Prostate gland (tissue), 2 donors: ENCODE results near the gene EGLN1. TPM values are rescaled to one million over a fixed set of nuclear protein-coding genes. Genes with fewer than 3 reads are reported as not detected.
"Not testable (repeated sequence)": the region's sequence is repeated elsewhere in the genome, so short reads cannot be mapped to it uniquely, and the experiment has no call there.

ENCODE experiments used
- DNase-seq: peaks from one replicate; pipeline ENCODE4 v3.0.0-alpha.2; 2019; ENCODE audit warnings: low spot score
- H3K27ac ChIP-seq, 2 donors: fragments of 200-600 bp; sonication (generic); 2 replicates each; pipeline ENCODE4 v1.5.1; 2017 to 2019
- H3K27me3 ChIP-seq: fragments of 200-600 bp; sonication (generic); replicated peaks from 2 replicates; pipeline ENCODE4 v1.5.1; 2019; ENCODE audit not compliant: insufficient read depth
- H3K36me3 ChIP-seq, 2 donors: fragments of 200-600 bp; sonication (generic); 1 replicate in 1 of 2; 2 replicates in 1 of 2; pipeline versions ENCODE4 v1.5.1 to v1.8.1; 2017 to 2019
- H3K4me1 ChIP-seq: fragments of 200-600 bp; sonication (generic); replicated peaks from 2 replicates; pipeline ENCODE4 v1.5.1; 2019
- H3K4me3 ChIP-seq, 2 donors: fragments of 200-600 bp; sonication (generic); 2 replicates each; pipeline ENCODE4 v1.5.1; 2017 to 2019
- H3K9me3 ChIP-seq: fragments of 200-600 bp; sonication (generic); 2 replicates; pipeline ENCODE4 v1.5.1; 2017
- CTCF ChIP-seq, 4 experiments: fragments of 200-600 bp in 2 of 4; fragments of 450-650 bp in 2 of 4; sonication (generic) in 2 of 4; IDR thresholded peaks; 1 replicate in 3 of 4; 2 replicates in 1 of 4; pipeline ENCODE4 v1.5.1; 2016 to 2019; ENCODE audit warnings: antibody characterized with exemption in 4 of 4, mild to moderate bottlenecking in 2 of 4, moderate library complexity in 2 of 4
- POLR2A ChIP-seq: fragments of 450-650 bp; IDR thresholded peaks from one replicate; pipeline ENCODE4 v1.6.1; 2016; ENCODE audit warnings: antibody characterized with exemption, mild to moderate bottlenecking
- POLR2AphosphoS5 ChIP-seq: sonication (generic); formaldehyde crosslinking; IDR thresholded peaks from one replicate; pipeline ENCODE4 v1.6.1; 2017; ENCODE audit warnings: antibody characterized with exemption
- WGBS: methylation state at CpG from one replicate; pipeline ENCODE4 v1.1.5; 2018; 5-methylcytosine and 5-hydroxymethylcytosine counted together
- intact Hi-C: fragments of 100-400 bp; cut with DNase I; formaldehyde crosslinking; loops from one replicate; pipeline ENCODE4 v1.14.2; 2022
- total RNA-seq, 2 donors: library from RNA; depleted of rRNA; stranded (reverse); fragments of >200 nt; gene quantifications; one replicate each; pipeline ENCODE4 v1.1.0, GENCODE V29; 2016

EGLN1 gene
- total RNA-seq, 2 donors from 2014 or later = 32.2 to 61.5 TPM

- DNase-seq = no peak
- Histone ChIP-seq H3K4me1 (no peaks in the 10 kb centered on the region), H3K9me3 (no peaks in the 10 kb centered on the region), H3K36me3 (no peaks in the 10 kb centered on the region), H3K27me3 (no peaks in the 10 kb centered on the region), H3K4me3 (no peak overlapping the region), H3K27ac (no peak overlapping the region)
- 32% methylated on average over 2 of the region's 2 CpGs for WGBS
- intact Hi-C loops = no loop called here
- TF ChIP-seq POLR2A = no peak
- no peak for TF ChIP-seq POLR2AphosphoS5
- no peak for TF ChIP-seq CTCF (IDR thresholded peaks at IDR 0.05)
Observed at GRCh38 chr1:231460614-231461013, 38.5 kb upstream of the EGLN1 start.

- intact Hi-C loops, H3K36me3 ChIP-seq, H3K9me3 ChIP-seq, H3K27ac ChIP-seq, H3K27me3 ChIP-seq, DNase-seq, H3K4me3 ChIP-seq, H3K4me1 ChIP-seq: not testable (repeated sequence)
- 96% methylated on average over 1 of the region's 1 CpG for WGBS
Observed at GRCh38 chr1:231459438-231459837, 37.4 kb upstream of the EGLN1 start.

- H3K27ac ChIP-seq, intact Hi-C loops, H3K27me3 ChIP-seq, H3K9me3 ChIP-seq, H3K4me3 ChIP-seq, DNase-seq, H3K4me1 ChIP-seq, H3K36me3 ChIP-seq: not testable (repeated sequence)
Observed at GRCh38 chr1:231457956-231458355, 35.9 kb upstream of the EGLN1 start.

GRCh38 chr1:231454133-231454532 is 32.0 kb upstream of the EGLN1 start:
- WGBS = 90% methylated on average over 18 of the region's 29 CpGs
- intact Hi-C loops, H3K4me1 ChIP-seq, H3K4me3 ChIP-seq, DNase-seq, H3K27ac ChIP-seq, H3K36me3 ChIP-seq, H3K9me3 ChIP-seq, H3K27me3 ChIP-seq: not testable (repeated sequence)

GRCh38 chr1:231446138-231446537 is 24.1 kb upstream of the EGLN1 start:
- Histone ChIP-seq H3K4me3 (no peak overlapping the region), H3K9me3 (no peaks in the 10 kb centered on the region), H3K36me3 (no peaks in the 10 kb centered on the region), H3K27ac (no peak overlapping the region), H3K4me1 (no peaks in the 10 kb centered on the region), H3K27me3 (no peaks in the 10 kb centered on the region)
- TF ChIP-seq POLR2AphosphoS5 (no peak), CTCF (IDR thresholded peaks at IDR 0.05) (no peak), POLR2A (no peak)
- intact Hi-C loops = no loop called here
- 60% methylated on average over 5 of the region's 5 CpGs for WGBS
- no peak for DNase-seq

- Histone ChIP-seq H3K4me3 (no peak overlapping the region), H3K27ac (no peak overlapping the region), H3K9me3 (no peaks in the 10 kb centered on the region), H3K4me1 (no peaks in the 10 kb centered on the region), H3K27me3 (no peaks in the 10 kb centered on the region), H3K36me3 (no peaks in the 10 kb centered on the region)
- intact Hi-C loops = no loop called here
- WGBS = 73% methylated on average over 2 of the region's 2 CpGs
- TF ChIP-seq POLR2A (no peak), POLR2AphosphoS5 (no peak), CTCF (IDR thresholded peaks at IDR 0.05) (no peak)
- DNase-seq = no peak
Observed at GRCh38 chr1:231444059-231444458, 22.0 kb upstream of the EGLN1 start.

- intact Hi-C loops = no loop called here
- 51% methylated on average over 2 of the region's 2 CpGs for WGBS
- no peaks in the 10 kb centered on the region for H3K9me3 ChIP-seq
- TF ChIP-seq CTCF (IDR thresholded peaks at IDR 0.05) = no peak
- no peak for TF ChIP-seq POLR2A
- TF ChIP-seq POLR2AphosphoS5 = no peak
- no peak overlapping the region for H3K27ac ChIP-seq
- H3K4me3 ChIP-seq = no peak overlapping the region
- H3K27me3 ChIP-seq = no peaks in the 10 kb centered on the region
- no peaks in the 10 kb centered on the region for H3K36me3 ChIP-seq
- DNase-seq = no peak
- H3K4me1 ChIP-seq = no peaks in the 10 kb centered on the region
Observed at GRCh38 chr1:231443363-231443762, 21.3 kb upstream of the EGLN1 start.
